Sigmoid colon (tissue), 4 donors: ENCODE data around the gene CACNA2D3.

ENCODE experiments used
- POLR2A ChIP-seq, 2 donors: fragments of 450-650 bp; IDR thresholded peaks; one replicate each; pipeline ENCODE4 v1.6.1; 2016; ENCODE audit warnings: antibody characterized with exemption in 2 of 2, mild to moderate bottlenecking in 2 of 2, moderate library complexity in 2 of 2
- POLR2AphosphoS5 ChIP-seq, 4 donors: sonication (generic); formaldehyde crosslinking; IDR thresholded peaks; one replicate each; pipeline ENCODE4 v1.6.1; 2017; ENCODE audit warnings: antibody characterized with exemption in 4 of 4
- TF ChIP-seq, protein P1 (sequence below), 4 experiments: fragments of 450-650 bp in 3 of 4; fragments of 200-600 bp in 1 of 4; IDR thresholded peaks; one replicate each; pipeline ENCODE4 v1.5.1; 2016 to 2019; ENCODE audit warnings: antibody characterized with exemption in 4 of 4, mild to moderate bottlenecking in 3 of 4, moderate library complexity in 2 of 4

DNA sequence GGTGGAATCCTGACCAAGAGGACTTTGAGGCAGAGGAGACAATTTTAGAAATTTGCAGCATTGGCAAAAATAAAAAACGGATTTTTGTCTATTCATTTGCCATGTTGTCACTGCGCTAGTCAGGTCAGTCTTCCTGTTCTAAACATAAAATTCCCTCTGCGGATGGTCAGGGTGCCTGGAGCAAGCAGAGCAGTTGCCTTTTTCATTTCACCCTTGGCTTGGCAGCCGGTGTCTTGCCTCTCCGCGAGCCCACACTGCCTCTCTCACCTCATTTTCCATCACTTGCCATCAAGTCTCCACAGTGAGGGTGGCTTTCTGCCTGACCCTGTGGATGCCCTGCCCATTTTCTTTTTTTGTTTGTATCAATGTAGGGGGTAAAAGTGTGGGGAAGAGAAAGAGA, 409.4 kb downstream of the CACNA2D3 start:
- TF ChIP-seq, protein P1, sequence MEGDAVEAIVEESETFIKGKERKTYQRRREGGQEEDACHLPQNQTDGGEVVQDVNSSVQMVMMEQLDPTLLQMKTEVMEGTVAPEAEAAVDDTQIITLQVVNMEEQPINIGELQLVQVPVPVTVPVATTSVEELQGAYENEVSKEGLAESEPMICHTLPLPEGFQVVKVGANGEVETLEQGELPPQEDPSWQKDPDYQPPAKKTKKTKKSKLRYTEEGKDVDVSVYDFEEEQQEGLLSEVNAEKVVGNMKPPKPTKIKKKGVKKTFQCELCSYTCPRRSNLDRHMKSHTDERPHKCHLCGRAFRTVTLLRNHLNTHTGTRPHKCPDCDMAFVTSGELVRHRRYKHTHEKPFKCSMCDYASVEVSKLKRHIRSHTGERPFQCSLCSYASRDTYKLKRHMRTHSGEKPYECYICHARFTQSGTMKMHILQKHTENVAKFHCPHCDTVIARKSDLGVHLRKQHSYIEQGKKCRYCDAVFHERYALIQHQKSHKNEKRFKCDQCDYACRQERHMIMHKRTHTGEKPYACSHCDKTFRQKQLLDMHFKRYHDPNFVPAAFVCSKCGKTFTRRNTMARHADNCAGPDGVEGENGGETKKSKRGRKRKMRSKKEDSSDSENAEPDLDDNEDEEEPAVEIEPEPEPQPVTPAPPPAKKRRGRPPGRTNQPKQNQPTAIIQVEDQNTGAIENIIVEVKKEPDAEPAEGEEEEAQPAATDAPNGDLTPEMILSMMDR (IDR thresholded peaks at IDR 0.05): no peak
- TF ChIP-seq POLR2A (IDR thresholded peaks at IDR 0.05): no peak
- no peak for TF ChIP-seq POLR2AphosphoS5 (IDR thresholded peaks at IDR 0.05)
